ENCODE results near the gene PLCD3. TPM values are rescaled to one million over a fixed set of nuclear protein-coding genes. Genes with fewer than 3 reads are reported as not detected.

The PLCD3 gene
- total RNA-seq, 2 donors from 2014 or later: 92.1 to 132 TPM

DNA sequence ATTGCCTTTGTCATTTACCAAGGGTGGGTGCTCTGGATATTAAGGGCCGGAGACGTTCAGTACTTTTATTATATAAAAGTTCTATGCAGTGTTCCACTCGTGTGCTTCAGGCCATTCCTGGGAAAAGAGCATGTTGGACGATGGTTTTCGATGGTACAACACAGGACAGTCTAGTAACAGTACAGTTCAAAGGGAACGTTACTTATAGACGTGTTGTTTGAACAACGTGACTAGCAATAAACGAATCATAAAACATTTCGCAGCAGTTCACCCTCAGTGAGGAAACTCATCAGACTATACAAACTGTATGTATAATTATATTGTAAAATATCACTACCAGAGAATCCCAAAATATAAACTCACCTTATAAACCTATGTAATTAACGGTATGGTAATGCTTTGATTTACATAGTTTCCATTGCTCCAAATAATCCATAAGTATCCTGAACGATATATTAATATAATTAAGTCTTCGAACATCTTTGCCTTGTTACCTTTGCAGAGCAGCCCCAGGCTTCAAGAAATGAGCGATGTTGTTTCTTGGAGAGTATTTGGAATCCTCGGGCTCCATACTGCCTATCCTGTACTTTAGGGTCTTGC is 70.6 kb downstream of the PLCD3 start:
- DNase-seq: no peak
- no peak for ATAC-seq
- intact Hi-C loops (cut with DNase I): no loop called here

DNA sequence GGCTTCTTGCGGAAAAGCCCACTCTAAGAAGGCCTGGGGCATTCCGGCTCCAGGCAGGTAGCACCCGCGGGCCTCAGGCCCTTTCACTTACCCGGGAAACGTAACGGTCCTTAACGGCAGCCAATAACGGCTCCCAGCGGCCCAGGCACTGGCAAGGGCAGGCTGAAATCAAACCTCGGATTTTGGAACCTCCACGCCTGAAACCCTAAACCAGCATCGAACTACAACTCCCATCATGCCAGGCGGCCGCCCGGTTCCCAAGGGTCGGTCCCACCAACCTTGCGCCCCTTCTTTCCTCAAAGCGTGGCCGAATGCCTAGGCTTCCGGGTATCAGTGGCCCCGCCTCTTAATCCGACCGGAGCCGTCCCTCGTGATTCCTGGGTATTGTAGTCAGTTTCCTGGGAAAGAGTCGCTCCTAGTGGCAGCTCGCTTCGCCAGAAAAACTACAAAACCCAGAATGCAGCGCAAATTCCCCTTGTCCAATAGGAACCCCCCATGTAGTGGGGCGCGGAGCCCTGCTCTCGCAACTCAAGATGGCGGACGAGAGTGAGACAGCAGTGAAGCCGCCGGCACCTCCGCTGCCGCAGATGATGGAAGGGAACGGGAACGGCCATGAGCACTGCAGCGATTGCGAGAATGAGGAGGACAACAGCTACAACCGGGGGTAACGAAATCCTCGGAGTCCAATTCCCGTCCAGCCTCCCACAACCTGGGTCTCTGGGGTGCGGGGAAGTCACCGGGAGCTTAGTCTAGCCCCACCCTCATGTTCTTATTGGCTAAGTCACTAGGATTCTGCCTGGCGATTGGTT is 71.3 kb downstream of the PLCD3 start, which contains the start of gene NMT1:
Gene NMT1 (plus strand): TSS at position 521 of the 809 bp plus-strand sequence. CDS start 13 bp downstream, at position 534.
- DNase-seq: peak; percentile 98
- intact Hi-C loops (cut with DNase I): no loop called here
- ATAC-seq: peak; percentile 97 to 98

DNA sequence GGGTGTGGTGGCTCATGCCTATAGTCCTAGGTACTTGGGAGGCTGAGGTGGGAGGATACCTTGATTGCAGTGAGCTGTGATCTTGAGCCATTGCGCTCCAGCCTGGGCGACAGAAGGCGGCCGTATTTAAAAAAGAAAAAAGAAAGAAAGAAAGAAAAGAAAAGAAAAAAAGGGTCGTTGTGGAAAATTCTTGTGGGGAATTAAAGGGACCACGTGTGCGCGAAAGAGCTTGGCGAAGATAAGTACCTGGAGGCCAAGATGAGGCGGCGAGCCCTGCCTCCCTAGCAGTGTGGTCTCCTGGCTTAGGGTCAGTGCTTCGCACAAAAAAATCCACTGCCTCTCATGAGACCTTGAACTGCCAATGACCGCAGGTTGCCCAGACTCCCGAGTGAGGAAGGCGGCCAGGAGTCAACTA is 71.9 kb downstream of the PLCD3 start:
- no peak for DNase-seq
- peak; percentile 17 to 30 for ATAC-seq
- intact Hi-C loops (cut with DNase I): no loop called here

Small RNAs within 50 kb of the gene (microRNA-seq; reads per million reads assigned to microRNA genes)
- 0.27 to 0.60 reads per million in 2 donors for gene MIR6784

Other genes with a start within 250 kb of the PLCD3 start
- gene EFTUD2, start 233.1 kb downstream of the PLCD3 start, total RNA-seq: 10 to 100 TPM; 59.0 to 66.1 TPM
- 1 to 10 TPM; 2.3 to 4.0 TPM for gene GFAP, start 217.0 kb downstream of the PLCD3 start, total RNA-seq
- under 1 TPM; 0.16 to 0.85 TPM for gene KIF18B, start 184.7 kb downstream of the PLCD3 start, total RNA-seq
- gene C1QL1, start 164.2 kb downstream of the PLCD3 start, total RNA-seq: 1 to 10 TPM in 1 of 2 donors, under 1 TPM in 1; 0.94 to 2.9 TPM
- gene DCAKD, start 80.9 kb downstream of the PLCD3 start, total RNA-seq: 10 to 100 TPM; 30.9 to 33.2 TPM
- 10 to 100 TPM; 66.6 to 92.4 TPM for gene NMT1, start 71.2 kb downstream of the PLCD3 start, total RNA-seq
- gene ACBD4, start 3.2 kb upstream of the PLCD3 start, total RNA-seq: 1 to 10 TPM; 8.4 to 8.7 TPM
- 10 to 100 TPM; 27.8 to 31.7 TPM for gene HEXIM1, start 16.0 kb upstream of the PLCD3 start, total RNA-seq
- 1 to 10 TPM; 4.2 to 4.4 TPM for gene HEXIM2, start 29.4 kb upstream of the PLCD3 start, total RNA-seq
- gene FMNL1, start 89.4 kb upstream of the PLCD3 start, total RNA-seq: 10 to 100 TPM; 16.6 to 18.6 TPM
- gene SPATA32, start 129.6 kb upstream of the PLCD3 start, total RNA-seq: not detected
- 10 to 100 TPM; 13.4 to 13.5 TPM for gene MAP3K14, start 184.5 kb upstream of the PLCD3 start, total RNA-seq